Measurements from ENCODE around the gene ANKRD11.
"Not testable (repeated sequence)": the region's sequence is repeated elsewhere in the genome, so short reads cannot be mapped to it uniquely, and the experiment has no call there.

The ANKRD11 gene

DNA sequence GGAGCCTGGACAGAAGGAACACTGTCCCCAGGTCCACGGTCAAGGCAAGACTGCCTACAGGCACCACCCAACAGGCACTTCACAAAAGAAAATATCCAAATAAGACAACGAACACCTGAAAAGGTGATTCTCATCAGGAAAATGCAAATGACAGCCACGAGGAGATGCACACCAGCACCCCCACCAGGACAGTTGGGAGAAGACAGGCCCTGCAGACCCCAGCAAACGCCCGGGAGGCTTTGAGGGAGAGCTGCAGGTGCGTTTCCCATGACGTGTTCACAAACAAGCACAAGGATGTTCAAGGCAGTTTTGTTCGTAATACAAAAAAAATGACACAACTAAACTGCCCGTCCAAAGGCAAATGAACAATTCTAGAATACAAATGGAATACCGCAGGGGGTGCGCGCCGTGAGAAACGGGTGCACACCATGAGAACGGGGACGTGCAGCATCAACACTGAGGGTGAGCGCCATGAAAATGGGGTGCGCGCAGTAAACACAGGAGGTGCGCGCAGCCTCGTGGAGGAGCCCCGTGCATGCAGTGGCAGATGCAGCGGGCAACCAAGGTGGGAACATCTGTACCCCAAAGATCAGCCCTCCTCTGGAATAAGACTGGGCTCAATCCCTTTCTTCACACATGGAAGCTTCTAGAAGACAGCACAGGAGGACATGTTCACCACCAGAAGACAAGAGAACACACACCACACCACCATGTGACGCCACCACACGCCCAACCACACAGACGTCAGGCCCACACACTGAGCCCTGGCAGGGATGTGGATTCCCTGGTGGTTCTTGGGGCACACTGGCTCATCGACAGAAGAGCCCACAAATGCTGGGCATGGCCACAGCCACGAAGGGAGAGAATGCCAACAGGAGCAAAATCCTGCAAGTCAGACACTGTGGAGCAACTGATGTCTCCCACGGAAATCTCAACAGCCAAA is 181.7 kb downstream of the ANKRD11 start:
- peak; percentile 42 for DNase-seq

DNA sequence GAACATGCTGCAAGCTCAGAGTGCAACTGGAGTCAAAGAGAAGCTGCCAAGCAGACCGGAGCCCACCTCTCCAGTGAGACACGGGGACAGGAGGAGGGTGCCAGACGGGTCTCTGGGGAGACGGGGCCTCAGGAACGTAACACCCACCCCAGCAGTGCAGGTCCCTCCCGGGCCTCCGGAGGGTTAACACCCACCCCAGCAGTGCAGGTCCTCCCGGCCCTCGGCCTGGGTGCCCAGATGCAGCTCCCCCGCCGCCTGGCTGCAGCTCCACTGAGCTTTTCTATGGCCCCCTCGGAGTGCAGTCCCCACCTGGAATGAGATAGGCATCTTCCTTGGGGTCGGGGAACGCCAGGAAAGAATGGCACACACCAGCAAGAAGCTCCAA is 182.9 kb downstream of the ANKRD11 start:
- no peak for DNase-seq

DNA sequence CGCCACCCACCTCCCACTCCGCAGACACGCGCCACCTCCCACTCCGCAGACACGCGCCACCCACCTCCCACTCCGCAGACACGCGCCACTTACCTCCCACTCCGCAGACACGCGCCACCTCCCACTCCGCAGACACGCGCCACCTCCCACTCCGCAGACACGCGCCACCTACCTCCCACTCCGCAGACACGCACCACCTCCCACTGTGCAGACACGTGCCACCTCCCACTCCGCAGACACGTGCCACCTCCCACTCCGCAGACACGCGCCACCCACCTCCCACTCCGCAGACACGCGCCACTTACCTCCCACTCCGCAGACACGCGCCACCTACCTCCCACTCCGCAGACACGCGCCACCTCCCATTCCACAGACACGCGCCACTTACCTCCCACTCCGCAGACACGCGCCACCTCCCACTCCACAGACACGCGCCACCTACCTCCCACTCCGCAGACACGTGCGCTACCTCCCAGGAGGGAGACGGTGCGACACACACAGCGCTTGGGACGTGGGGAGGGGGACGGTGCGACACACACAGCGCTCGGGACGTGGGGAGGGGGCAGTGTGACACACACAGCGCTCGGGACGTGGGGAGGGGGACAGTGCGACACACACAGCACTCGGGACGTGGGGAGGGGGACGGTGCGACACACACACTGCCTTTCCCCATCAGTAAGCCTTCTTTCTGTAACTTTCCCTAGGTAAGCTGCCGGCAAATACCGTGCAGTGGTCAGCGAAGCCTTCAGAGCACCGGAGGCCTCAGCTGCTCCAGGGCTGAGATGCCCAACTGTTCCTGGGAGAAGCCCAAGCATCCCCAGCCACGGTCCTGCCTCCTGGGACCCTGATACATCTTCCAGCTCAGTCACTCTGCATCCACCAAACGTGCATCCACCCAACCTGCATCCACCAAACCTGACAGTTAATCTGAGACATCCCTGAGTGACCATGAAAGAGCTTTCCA is 183.6 kb downstream of the ANKRD11 start:
- DNase-seq: not testable (repeated sequence)

DNA sequence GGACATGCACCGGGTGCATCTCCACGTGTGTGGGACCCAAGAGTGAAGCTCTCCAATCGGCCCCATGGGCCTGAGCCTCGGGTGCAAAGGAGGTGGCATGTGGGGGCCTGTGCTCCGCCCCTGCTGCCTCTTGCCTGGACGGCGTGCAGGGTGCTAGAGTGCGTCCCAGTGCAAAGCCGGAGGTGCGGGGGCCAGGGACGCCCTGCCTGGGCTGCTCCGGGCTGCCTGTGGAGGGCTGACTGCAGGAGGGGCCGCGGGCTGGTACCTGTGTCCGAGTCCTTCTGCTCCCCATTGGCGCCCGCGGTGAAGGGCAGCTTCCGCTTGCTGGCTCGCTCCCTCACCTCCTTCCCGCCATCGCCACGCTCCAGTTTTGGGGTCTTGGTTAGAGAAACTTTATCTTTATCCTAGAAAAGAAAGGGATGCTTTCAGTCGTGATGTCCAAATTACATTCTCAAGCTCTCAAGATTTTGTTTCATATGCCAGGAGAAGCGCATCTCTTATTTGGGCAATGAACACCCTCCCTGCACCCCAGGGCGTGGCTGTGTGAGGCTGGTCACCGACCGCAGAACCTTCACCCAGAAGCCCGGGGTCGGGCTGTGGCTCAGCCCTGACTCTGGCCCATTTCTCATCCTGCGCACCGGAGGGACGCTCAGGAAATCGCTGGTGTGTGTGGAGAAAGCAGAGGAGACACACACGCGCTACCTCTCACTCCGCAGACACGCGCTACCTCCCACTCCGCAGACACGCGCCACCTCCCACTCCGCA is 185.2 kb downstream of the ANKRD11 start:
- DNase-seq: no peak

DNA sequence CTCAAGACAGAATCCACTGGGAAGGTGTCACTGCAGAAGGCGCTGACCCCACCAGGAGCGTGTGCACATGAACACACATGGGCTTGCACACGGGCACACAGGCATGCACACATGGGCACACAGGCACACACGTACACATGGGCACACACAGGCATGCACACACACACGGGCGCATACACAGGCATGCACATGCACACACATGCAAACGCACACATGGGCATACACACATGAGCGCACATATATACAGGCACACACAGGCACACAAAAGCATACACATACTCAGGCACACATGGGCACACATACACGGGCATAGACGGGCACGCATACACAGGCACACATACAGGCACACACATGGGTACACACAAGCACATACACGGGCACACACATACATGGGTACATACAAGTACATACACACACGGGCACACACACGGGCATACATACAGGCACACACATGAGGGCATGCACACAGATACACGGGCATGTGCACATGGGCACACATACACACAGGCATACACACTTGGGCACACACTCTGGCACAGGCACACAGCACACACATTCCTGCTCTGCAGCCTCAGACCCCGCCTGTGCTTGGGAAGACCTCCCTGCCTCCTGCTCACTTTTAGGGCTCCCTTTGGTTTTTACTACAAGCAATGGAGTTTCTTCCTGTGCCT is 186.0 kb downstream of the ANKRD11 start:
- no peak for DNase-seq

DNA sequence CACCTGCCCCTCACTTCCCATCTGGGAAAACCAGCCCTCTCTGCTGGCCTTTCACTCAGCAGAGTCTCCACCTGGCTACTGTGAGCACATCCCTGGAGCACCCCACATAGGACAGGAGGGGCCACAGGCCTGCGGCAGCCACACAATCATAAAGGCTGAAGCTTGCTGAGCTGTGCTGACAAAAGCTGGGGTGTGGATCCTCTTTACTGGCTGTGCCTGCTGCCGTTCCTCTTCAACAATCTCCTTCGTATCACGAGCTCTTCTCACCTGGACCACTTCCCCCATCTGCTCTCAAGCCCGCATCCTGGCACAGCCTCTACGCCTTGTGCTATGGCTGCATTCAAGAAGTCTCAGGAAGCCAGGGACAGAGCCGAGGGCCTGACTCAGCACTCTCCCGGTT is 186.7 kb downstream of the ANKRD11 start:
- no peak for DNase-seq

DNA sequence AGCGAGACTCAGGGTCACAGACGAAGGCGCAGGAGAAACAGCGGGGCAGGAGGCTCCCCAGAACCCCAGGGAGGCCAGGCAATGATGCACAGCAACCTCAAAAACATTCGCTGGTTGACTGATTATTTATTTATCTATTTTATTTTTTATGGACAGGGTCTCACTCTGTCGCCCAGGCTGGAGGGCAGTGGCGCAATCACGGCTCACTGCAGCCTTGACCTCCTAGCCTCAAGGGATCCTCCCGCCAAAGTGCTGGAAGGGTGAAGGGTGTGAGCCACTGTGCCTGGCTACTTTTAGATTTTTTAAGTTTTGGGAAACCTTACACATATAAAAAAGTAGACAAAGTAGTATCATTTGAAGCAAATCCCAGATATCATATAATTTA is 189.4 kb downstream of the ANKRD11 start:
- DNase-seq: no peak

DNA sequence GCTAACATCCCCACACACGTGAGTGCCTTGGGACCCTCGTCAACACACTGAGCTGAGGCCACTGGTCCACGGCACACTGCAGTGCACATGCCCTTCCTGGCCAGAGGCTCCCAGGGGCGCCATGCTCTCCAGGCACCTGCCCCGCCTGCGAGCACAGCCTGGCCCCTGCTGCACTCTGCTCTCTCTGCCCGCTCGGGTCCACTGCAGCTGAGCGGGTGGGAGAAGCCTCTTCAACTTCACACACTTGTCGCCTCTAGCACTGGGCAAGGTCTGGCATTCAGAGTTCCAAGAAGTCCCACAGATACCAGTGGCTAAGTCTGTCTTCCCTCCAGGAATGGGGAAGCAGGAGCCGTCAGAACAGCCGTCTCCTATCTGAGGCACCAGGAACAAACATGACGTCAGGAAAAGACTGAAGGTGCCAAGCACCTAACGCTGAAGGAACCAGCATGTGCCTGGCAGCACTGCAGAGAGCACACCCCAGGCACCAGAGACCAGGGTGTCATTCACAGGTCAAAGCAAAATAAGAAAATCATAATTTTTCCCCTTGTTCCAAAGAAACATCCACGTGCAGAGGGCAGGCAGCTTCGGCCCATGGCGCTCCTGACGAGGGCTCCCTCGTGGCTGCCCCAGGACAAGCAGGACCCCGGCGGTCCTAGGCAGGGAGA is 189.9 kb downstream of the ANKRD11 start:
- no peak for DNase-seq

DNA sequence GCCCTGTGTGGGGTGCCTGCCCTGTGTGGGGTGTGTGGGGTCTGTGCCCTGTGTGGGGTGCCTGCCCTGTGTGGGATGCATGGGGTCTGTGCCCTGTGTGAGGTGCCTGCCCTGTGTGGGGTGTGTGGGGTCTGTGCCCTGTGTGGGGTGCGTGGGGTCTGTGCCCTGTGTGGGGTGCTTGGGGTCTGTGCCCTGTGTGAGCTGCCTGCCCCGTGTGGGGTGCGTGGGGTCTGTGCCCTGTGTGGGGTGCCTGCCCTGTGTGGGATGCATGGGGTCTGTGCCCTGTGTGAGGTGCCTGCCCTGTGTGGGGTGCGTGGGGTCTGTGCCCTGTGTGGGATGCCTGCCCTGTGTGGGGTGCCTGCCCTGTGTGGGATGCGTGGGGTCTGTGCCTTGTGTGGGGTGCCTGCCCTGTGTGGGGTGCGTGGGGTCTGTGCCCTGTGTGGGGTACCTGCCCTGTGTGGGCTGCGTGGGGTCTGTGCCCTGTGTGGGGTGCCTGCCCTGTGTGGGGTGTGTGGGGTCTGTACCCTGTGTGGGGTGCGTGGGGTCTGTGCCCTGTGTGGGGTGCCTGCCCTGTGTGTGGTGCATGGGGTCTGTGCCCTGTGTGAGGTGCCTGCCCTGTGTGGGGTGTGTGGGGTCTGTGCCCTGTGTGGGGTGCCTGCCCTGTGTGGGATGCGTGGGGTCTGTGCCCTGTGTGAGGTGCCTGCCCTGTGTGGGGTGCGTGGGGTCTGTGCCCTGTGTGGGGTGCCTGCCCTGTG is 190.8 kb downstream of the ANKRD11 start:
- DNase-seq: not testable (repeated sequence)

DNA sequence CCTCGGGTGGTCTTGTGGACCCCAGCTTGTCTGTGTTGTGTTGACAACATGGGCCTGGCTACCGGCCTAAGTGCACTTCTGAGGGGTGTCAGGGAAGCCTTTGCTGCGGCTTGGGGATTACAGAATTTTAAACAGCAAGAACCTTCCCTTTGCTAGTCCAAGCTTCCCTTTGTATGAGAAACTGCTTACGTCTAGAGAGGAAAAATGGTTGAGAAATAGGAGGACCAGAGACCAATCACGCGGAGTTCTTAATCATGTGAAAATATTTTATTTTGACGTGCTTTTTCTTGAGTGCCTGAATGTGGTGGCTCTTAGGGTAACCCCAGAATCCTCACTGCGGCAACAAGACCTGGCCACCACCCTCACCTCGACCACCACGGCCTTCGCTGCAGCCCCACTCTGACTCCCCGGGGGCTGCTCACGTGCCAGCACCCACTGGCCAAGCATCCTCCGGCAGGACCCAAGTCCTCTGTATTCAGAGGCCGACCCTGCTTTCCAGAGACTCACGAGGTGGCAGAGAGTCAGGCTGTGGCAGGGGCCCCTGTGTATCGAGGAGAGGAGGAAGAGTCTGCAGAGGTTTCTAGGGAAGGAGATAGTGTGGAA is 191.6 kb downstream of the ANKRD11 start:
- DNase-seq: no peak

DNA sequence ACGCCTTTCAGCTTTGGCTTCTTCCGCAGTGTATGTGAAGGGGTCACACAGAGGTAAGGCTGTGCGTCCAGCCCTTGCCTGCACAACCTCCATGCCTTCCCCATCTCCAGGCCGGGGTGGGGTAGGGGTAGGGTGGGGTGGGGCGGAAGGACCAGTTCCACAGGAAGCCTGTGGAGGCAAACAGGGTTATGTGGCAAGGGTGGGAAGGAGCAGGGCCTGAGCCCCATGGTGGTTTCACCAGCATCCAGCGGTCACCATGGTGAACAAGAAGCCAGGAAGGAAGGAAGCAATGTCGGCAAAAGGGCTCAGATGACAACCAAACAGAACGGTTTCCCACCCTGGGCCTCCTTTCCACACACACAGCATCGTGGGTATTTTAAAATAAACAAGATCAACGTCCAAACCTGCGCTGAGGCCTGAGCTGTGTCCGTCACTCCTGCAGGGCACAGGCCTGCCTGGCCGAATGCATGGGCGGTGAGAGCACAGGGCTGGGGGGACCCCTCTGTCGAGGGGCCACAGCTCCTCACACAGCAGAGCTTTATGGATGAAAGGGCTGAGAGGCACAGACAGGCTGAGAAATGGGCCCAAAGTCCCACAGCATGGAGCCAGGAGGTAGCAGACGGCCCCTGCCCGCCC is 192.3 kb downstream of the ANKRD11 start:
- no peak for DNase-seq

DNA sequence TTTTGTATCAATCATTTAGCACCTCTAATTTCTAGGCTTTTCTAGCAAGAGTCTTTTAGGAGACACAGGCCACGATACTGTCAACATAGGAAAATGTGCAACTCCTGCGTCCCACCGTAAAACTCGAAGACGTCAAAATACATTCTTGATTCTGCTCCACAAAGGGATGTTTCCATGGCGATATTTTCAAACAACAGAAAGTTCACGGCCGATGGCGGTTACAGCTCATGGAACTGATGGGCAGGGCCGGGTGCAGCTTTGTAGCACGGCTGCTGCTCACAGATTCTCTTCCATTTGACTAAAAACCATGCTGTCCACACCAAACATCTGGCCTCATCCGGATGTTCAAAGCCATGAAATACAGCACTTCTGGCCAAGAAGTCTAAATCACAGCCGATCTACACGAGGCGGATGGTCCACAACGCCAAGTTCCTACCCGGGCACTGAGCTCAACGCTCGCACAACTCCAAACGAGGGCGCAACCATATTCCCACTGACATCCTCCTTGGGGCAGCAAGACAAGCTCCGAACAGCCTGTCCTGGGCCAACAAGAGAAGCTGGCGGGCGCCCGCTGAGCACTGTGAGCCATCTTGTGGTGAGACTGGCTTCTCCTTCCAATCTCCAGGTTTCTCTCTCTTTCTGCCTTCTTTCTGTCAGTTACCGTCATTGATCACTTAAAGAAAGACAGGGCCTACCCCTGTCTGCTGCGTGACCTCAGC is 193.0 kb downstream of the ANKRD11 start:
- DNase-seq: no peak

DNA sequence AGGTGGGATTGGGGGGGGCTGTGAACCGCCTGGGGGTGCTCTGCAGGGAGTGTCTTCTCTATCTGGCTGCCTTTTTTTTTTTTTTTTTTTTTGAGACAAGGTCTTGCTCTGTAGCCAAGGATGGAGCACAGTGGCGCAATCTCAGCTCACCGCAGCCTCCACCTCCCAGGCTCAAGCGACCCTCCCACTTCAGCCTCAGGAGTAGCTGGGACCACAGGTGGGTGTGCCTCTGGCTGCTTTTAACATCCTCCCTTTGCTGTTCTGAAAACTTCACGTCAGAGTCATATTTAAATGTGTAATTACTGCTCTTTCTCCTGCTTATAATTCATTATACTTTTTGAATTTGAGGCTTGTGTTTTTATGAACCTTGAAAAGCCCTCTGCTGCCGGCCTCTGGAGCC is 194.4 kb downstream of the ANKRD11 start:
- DNase-seq: no peak

DNA sequence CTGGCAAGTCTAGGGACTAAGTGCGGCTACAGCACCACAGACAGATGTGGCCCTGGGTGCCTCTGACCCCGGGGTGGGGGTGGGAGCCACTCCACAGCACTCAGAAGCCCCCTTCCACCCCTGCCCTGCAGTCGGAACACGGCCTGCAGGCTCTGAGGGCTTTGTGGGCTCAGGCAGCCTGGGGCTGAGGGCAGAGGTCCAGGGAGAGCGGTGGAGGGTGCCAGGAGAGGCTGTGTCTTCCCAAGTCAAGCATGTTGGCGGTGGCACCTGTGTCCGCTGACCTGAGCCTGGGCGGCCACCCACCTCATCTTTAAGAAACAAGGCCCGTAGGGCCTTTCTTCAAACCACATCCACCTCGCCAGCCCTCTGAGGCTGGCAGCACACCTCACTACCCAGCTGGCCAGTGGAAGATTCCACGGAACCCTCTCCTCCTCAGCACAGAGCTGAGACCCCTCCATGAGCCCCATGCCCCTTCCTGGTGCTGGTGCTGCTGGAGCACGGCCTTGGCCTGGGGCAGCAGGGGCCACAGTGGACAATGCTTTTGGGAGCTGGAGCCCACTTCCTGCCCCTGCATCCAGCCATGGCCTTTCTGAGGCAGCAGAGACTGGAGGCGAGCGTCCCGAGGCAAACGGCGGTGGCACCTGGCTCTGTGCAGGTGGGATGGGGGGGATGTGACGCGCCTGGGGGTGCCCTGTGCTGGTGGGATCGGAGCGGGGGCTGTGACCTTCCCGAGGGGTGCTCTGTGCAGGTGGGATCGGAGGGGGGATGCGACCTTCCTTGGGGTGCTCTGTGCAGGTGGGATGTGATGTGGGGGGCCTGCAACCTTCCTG is 195.1 kb downstream of the ANKRD11 start:
- no peak for DNase-seq

DNA sequence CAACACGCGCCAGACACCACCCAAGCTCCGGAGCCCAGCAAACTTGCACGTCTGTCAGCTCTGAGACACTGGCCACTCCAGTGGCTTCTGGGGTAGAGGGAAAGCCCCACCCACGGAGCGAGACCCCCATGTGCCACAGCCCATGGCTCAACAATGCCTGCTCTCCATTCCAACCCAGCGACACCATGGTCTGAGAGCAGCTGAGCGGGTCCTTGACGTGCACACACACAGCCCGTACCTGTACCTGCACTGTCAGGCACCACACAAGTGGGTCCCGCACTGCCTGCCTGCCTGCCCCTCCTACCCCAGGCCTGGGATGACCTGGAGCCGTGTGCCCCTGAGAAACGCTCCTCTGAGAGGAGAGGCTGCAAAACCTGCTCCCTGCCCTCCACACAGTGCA is 195.9 kb downstream of the ANKRD11 start:
- no peak for DNase-seq

DNA sequence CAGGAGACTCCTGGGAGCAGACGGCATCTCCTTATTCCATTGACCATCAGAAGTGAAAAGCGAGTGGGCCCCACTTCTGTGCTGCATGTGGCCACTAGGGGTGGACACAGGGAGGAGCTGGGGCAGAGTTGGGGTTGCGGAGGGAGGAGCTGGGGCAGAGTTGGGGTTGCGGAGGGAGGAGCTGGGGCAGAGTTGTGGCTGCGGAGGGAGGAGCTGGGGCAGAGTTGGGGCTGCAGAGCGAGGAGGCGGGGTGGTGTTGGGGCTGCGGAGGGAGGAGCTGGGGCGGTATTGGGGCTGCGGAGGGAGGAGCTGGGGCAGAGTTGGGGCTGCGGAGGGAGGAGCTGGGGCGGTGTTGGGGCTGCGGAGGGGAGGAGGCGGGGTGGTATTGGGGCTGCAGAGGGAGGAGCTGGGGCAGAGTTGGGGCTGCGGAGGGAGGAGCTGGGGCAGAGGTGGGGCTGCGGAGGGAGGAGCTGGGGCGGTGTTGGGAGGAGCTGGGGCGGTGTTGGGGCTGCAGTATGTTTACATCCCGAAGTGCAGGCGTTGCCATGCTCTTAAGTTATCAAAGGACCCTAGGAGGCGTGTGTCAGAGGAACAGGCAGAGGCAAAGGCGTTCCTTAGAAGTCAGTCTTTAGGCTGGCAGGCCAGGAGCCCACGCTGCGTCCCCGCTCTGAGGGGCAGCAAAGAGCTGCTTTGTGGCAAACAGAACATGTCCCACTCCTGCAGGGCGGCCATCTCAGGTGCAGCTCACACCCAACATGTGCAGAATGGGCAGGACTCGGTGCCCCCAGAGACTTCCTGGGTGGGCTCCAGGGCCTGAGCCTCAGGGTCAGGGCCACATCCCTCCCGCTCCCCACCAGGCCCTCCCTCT is 196.9 kb downstream of the ANKRD11 start:
- no peak for DNase-seq

DNA sequence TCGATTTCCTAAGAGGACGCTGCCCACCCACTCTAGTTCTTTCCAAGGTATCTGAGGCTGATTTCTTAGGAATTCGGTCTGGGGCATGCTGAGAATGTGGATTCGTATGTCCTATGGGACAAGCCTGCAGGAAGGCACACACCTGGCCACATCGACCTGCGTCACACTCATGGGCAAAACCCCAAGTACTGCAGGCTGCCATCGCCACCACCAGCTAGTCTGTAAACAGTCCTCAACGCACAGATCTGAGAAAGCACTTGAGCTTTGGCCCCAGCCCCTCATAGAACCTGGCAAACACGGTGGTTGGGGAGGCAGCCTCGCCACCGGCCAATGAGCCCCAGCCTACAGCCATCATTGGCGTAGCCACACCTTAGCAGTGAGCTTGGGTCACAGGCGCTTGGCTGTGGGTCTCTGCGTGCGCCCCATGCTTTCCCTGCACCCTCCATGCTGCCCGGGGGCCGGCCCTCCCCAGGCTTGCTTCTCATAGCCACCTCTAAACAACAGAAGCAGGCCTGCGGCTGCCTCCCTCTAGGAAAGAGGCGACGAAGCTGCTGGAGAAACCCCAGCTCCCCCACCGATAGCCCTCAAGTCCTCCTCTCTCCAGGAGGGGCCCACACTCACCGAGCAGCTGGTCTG is 197.8 kb downstream of the ANKRD11 start:
- no peak for DNase-seq
